Measurements from ENCODE around the gene ADPRH. TPM values are rescaled to one million over a fixed set of nuclear protein-coding genes. Genes with fewer than 3 reads are reported as not detected.

Gene ADPRH
- total RNA-seq, 1 donor, result 7.2 TPM

DNA sequence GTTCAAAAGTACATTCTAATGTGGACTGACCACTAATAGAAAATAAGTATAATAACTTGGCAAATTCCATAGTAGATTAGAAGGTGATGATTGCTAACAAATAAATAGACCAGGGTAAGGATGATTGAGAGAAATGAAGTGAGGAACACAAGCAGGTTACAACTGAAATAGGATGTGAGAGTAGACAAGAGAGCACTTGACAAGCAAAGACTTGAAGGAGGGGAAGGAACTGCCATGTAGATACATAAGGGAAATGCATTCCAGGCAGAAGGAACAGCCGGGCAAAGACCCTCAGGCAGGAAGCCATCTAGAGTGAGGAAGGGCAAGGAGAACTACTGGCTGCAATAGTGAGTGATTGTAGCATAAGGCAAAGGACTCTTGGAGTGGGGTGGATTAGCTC lies 23.4 kb downstream of the ADPRH start:
- TF ChIP-seq, protein P1, sequence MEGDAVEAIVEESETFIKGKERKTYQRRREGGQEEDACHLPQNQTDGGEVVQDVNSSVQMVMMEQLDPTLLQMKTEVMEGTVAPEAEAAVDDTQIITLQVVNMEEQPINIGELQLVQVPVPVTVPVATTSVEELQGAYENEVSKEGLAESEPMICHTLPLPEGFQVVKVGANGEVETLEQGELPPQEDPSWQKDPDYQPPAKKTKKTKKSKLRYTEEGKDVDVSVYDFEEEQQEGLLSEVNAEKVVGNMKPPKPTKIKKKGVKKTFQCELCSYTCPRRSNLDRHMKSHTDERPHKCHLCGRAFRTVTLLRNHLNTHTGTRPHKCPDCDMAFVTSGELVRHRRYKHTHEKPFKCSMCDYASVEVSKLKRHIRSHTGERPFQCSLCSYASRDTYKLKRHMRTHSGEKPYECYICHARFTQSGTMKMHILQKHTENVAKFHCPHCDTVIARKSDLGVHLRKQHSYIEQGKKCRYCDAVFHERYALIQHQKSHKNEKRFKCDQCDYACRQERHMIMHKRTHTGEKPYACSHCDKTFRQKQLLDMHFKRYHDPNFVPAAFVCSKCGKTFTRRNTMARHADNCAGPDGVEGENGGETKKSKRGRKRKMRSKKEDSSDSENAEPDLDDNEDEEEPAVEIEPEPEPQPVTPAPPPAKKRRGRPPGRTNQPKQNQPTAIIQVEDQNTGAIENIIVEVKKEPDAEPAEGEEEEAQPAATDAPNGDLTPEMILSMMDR (IDR thresholded peaks at IDR 0.05; ENCODE audit: extremely low read depth, low read depth, low read length), result no peak
- no peaks in the 10 kb centered on the region for H3K27me3 ChIP-seq (ENCODE audit: insufficient read depth, low read length)

DNA sequence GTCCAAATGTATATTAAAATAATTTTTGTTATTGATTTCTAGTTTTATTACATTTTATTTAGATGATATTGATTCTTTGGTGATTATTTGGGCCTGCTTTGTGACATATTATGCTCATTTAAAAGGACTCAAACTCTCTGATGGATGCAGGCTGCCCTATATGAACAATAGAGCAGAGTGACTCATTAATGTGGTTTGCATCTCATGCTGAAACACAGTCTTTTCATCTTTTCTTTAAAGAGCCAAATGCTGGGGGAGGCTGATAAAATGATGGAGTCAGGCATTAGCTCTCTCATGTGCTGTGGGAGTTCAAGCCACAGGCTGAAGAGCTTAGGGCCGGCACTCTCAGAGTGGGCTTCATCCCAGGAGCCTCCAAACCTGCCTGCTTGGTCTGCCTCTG lies 25.6 kb downstream of the ADPRH start:
- Histone ChIP-seq H3K4me3 (ENCODE audit: insufficient read depth, low read length) (no peak overlapping the region), H2AFZ (ENCODE audit: low read length) (peak overlapping the region; percentile 33), H3K4me2 (ENCODE audit: insufficient read depth, low read length) (no peak overlapping the region), H4K20me1 (ENCODE audit: insufficient read depth, low read length) (no peaks in the 10 kb centered on the region), H3K27ac (ENCODE audit: low read depth, low read length) (no peak overlapping the region), H3K27me3 (ENCODE audit: insufficient read depth, low read length) (peaks cover 5% of the 10 kb centered on the region), H3K9me3 (ENCODE audit: low read depth, low read length) (no peaks in the 10 kb centered on the region), H3K79me2 (ENCODE audit: insufficient read depth, low read length) (no peaks in the 10 kb centered on the region), H3K36me3 (ENCODE audit: insufficient read depth, low read length) (no peaks in the 10 kb centered on the region), H3K4me1 (ENCODE audit: insufficient read depth, low read length) (peaks cover 5% of the 10 kb centered on the region)
- peak; percentile 83 for DNase-seq (ENCODE audit: insufficient read length, low spot score, missing footprints)
- TF ChIP-seq, protein P1 (IDR thresholded peaks at IDR 0.05; ENCODE audit: extremely low read depth, low read depth, low read length), result no peak

More for the DNA sequence above, 23.4 kb downstream of the ADPRH start:
- peaks cover 7% of the 10 kb centered on the region for H3K4me1 ChIP-seq (ENCODE audit: insufficient read depth, low read length)
- no peak overlapping the region for H3K27ac ChIP-seq (ENCODE audit: low read depth, low read length)
- no peaks in the 10 kb centered on the region for H3K9me3 ChIP-seq (ENCODE audit: low read depth, low read length)
- peak overlapping the region; percentile 7 for H2AFZ ChIP-seq (ENCODE audit: low read length)
- H3K36me3 ChIP-seq (ENCODE audit: insufficient read depth, low read length), result no peaks in the 10 kb centered on the region
- no peak overlapping the region for H3K4me2 ChIP-seq (ENCODE audit: insufficient read depth, low read length)
- no peak for DNase-seq (ENCODE audit: insufficient read length, low spot score, missing footprints)
- no peaks in the 10 kb centered on the region for H3K79me2 ChIP-seq (ENCODE audit: insufficient read depth, low read length)
- H3K4me3 ChIP-seq (ENCODE audit: insufficient read depth, low read length), result no peak overlapping the region
- H4K20me1 ChIP-seq (ENCODE audit: insufficient read depth, low read length), result no peaks in the 10 kb centered on the region

DNA sequence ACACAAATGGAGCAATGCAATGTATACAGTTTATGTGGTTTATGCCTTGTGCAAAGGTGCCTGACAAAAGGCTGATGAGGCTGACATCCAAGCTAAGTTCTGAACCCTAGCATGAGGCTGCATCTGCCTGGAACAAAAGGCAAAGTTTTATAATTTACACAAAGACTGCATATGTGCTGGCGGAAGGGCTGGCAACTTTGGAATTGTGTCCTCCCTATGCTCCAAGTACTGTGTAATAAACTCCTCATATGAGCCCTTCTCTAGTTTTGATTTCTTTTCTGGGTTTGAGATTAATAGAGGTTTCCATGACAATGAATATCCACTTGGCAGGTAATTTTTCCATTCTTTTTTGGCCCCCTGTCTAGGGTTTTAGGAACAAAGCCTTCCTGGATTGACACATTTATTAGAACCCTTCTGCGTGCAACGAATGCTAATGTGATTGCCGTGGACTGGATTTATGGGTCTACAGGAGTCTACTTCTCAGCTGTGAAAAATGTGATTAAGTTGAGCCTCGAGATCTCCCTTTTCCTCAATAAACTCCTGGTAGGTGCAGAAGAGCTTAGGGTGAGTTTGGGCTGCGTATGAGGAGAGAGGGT lies 29.2 kb downstream of the ADPRH start:
- no peaks in the 10 kb centered on the region for H3K36me3 ChIP-seq (ENCODE audit: insufficient read depth, low read length)
- no peak for DNase-seq (ENCODE audit: insufficient read length, low spot score, missing footprints)
- H3K4me3 ChIP-seq (ENCODE audit: insufficient read depth, low read length), result no peak overlapping the region

DNA sequence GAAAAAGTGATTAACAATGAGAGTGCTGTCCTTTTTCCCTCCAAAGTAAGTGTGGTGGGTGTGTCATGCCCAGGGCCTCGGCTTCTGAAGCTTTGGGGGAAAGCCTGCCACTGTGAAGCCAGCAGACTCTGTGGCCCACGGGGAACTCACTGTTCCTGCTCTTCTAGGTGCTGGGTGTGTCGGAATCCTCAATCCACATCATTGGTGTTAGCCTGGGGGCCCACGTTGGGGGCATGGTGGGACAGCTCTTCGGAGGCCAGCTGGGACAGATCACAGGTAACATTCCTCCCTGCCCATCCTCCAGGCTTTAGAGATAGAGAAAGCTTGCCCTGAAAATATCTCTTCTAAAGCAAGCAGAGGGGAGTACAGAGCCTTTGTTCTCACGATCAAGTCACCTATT lies 30.0 kb downstream of the ADPRH start:
- Histone ChIP-seq H3K4me1 (ENCODE audit: insufficient read depth, low read length) (peaks cover 5% of the 10 kb centered on the region), H3K27me3 (ENCODE audit: insufficient read depth, low read length) (peaks cover 5% of the 10 kb centered on the region), H3K4me3 (ENCODE audit: insufficient read depth, low read length) (no peak overlapping the region), H2AFZ (ENCODE audit: low read length) (no peak overlapping the region), H3K27ac (ENCODE audit: low read depth, low read length) (no peak overlapping the region), H3K9me3 (ENCODE audit: low read depth, low read length) (no peaks in the 10 kb centered on the region), H3K79me2 (ENCODE audit: insufficient read depth, low read length) (no peaks in the 10 kb centered on the region), H3K36me3 (ENCODE audit: insufficient read depth, low read length) (no peaks in the 10 kb centered on the region), H3K4me2 (ENCODE audit: insufficient read depth, low read length) (no peak overlapping the region), H4K20me1 (ENCODE audit: insufficient read depth, low read length) (no peaks in the 10 kb centered on the region)
- peak; percentile 46 for DNase-seq (ENCODE audit: insufficient read length, low spot score, missing footprints)
- TF ChIP-seq, protein P1 (IDR thresholded peaks at IDR 0.05; ENCODE audit: extremely low read depth, low read depth, low read length), result no peak

More for the DNA sequence above, 29.2 kb downstream of the ADPRH start:
- Histone ChIP-seq H3K9me3 (ENCODE audit: low read depth, low read length) (no peaks in the 10 kb centered on the region), H4K20me1 (ENCODE audit: insufficient read depth, low read length) (no peaks in the 10 kb centered on the region), H3K4me2 (ENCODE audit: insufficient read depth, low read length) (no peak overlapping the region), H3K79me2 (ENCODE audit: insufficient read depth, low read length) (no peaks in the 10 kb centered on the region), H2AFZ (ENCODE audit: low read length) (no peak overlapping the region), H3K27me3 (ENCODE audit: insufficient read depth, low read length) (peaks cover 5% of the 10 kb centered on the region), H3K4me1 (ENCODE audit: insufficient read depth, low read length) (peaks cover 5% of the 10 kb centered on the region), H3K27ac (ENCODE audit: low read depth, low read length) (no peak overlapping the region)
- TF ChIP-seq, protein P1 (IDR thresholded peaks at IDR 0.05; ENCODE audit: extremely low read depth, low read depth, low read length), result no peak
